CD4-positive, alpha-beta T cell treated with Interleukin-2 at 100 ng/mL for 4 hours (primary cell): ENCODE results near the gene TSC1.

Experiments
- DNase-seq: peaks from one replicate; pipeline ENCODE4 v3.0.0-alpha.2; 2020; ENCODE audit warnings: low spot score

The TSC1 gene

DNA sequence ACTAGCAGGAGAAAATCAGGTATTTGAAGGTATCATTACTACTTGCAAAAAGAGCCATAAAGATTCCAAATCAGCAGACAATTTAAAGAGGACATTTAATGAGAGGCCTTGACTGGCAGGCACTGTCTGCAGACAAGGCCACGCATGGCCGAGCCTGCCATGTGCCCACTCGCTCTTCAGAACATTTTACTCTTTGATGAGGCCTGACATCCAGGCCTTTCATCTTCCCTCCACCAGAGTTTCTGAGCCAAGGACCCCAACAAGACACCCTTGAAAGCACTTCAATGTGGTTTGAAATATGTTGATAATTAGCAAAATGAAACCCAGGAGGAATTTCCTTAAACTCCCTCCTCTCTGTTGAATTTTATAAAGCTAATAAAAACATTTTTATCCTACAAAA lies 82.8 kb downstream of the TSC1 start:
- DNase-seq = no peak

DNA sequence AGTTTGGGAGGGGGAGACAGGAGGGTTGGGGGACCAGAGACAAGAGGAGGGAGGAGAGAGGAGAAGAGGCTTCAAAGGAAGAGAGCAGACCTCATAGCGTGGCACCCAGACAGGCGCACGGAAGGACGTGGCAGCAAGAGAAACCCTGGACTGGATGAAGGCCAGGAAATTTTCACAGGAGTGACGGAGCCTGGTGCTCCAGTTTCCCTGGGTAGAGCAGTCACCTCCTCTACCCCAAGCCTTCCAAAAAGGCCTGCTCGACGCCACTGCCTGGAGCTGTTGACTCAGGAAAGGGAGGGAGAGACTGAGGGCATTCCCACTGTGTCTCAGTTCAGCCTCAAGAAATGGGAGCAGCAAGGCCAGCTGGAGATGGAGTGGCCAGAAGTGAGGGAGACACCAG lies 85.7 kb downstream of the TSC1 start:
- DNase-seq = no peak

DNA sequence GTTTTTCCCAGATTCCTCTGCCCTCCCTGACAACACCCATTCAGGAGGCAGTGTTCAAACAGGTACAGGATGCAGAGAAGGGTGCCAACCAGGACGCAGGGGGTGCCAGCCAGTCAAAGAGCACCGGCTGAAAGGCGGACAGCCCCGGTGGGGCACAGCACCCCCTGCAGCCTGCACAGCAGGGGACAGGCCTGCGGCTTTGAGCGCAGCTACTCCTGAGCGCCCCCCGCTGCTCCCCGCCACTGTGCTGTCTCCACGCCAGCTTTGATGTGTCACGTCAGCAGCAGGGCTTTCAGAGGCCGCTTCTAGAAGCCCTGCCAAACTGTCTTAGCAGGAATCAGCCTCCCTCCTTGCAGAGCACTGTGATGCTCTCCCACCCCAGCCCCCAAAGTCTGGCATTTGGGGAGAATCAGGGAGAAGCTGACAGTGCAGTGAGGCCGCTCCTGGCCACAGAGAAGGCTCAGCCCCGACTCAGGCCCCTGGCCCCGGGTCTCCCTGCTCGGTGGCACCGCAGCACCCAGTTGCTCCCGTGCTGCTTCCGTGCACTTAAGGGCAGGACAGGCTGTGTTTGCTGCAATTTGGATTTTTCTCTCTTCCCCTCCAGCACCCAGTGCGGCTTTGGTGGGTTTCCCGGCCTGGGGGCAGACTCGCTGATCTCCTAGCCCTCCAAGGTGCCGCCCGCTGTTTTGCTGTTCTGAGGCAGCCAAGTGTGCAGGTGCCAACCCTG lies 86.6 kb downstream of the TSC1 start:
- no peak for DNase-seq

DNA sequence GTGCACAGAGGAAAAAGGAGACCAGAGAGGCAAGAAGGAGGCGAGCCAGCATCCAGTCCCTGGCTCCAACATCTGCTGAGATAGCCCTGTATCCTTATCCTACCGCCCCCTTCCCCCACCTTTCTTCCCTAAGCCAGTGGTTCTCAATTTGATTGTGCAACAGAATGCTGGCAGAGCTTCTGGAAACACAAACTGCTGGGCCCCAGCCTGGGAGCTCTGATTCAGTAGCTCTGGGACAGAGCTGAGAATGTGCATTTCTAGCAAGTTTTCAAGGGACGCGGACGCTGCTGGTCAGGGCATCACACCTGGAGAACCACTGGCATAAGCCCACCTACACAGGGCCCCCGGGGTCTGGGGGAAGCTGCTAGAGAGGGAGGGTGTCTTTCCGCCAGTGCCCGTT lies 87.4 kb downstream of the TSC1 start:
- DNase-seq = no peak

DNA sequence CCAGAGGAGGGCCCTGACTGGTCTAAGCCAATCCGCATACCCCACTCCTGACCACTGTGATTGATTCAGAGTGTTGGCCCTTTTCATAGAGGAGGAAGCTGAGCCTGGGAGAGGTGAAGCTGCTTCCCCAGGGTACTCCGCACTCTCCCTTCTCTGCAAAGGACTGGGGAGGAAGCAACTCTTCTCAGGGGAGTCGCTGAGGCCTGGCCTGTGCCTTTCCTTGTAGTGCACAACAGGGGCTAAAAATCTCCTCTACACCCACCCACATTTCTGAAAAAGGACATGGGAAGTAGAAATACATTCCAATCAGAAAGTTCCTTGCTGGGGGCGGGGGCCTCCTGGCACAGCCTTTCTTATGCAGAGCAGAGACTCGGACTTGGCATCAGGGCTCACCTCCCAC lies 88.5 kb downstream of the TSC1 start:
- no peak for DNase-seq

DNA sequence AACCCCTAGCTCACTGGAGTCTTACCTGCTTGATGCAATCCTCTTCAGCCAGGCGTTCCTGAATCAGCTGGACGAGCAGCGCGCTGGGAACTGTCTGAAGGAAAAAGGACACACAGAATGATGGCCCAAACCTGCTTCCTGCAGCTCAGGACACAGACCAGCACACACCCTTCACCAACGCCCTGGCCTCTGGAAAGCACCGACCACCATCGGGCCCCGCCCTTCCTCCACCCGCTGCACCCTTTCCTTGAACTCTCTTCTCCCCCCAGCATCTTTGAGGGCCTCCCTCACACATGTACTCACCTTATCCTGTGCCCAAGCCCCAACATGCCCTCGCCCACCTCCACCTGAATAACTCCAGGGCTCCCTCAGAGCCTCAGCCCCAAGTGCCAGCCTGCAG lies 89.6 kb downstream of the TSC1 start:
- no peak for DNase-seq

DNA sequence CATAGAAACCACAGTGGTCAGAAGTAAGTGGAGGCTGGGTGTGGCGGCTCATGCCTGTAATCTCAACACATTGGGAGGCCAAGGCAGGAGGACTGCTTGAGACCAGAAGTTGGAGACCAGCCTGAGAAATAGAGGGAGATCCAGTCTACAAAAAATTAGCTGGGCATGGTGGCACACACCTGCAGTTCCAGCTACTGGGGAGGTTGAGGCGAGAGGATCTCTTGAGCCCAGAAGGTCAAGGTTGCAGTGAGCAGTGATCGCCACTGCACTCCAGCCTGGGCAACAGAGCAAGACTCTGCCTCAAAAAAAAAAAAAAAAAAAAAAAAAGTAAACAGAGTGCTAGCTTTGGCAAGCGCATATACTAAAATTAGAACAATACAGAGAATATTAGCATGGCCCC lies 90.9 kb downstream of the TSC1 start:
- DNase-seq = no peak

DNA sequence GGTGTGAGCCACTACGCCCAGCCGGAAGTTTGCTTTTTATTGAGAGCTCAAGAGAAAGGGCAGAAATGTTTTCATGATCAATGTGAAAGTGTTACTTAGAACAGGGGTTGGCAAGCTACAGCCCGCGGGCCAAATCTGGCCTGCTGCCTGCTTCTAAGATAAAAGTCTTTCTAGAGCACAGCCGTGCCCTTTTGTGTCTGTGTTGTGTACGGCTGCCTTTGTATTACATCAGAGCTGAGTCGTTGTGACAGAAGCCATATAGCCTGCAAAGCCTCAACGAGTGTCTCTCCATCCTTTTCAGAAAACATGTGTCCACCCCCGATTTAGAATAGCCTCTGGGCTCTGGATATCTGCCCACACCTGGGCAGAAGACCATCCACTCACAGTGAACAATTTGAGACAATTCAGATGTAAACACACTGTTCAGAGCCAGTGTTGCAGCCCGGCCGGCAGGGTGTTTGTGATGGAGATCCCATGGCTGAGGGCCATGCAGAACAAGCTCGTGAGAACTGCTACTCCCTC lies 95.2 kb downstream of the TSC1 start:
- no peak for DNase-seq

- no peak for DNase-seq
Measured at GRCh38 chr9:132846918-132847515, 97.4 kb downstream of the TSC1 start.

DNA sequence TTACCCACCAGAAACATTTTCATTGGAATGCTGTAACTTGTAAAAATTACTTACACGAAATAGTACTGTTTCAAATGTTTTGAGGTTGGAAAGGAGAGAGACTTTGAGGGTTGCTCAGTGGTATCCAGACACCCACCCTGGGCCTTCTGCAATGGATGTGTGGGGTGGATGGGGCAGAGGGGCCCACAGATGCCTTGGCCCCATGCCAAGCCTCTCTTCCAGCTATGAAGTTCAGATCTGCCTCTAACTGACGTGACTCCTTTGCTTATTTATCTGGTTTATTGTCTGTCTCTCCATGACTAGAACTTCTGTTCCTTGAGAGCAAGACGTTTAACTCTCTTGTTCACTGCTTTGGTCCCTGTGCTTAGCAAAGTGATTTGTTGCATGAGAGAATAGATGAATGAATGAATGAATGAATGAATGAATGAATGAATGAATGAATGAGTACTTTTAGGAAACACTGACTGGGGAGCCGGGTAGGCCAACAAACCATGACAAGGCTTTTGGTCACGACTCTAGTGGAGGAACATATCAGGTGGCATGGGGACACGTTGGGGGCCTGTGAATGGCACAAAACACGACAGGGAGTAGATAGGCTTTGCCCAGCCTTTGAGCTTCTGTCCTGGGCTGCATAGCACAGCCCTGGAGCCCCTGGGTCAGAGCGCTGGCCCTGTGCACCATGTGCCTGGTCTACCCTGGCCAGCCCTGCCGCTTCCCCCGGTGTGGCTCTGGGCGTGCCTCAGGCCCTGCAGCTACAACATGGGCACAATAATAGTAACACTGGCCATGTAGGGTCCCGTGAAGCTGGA lies 98.1 kb downstream of the TSC1 start:
- no peak for DNase-seq

- no peak for DNase-seq
Measured at GRCh38 chr9:132842124-132843044, 102.0 kb downstream of the TSC1 start.
